A549 treated with RU486 at 1 μM for 4 hours (cell line): ENCODE measurements around the gene PTCD1. TPM values are rescaled to one million over a fixed set of nuclear protein-coding genes. Genes with fewer than 3 reads are reported as not detected.

Experiments
- total RNA-seq: library from RNA; stranded (reverse); fragments of 200-300 nt; extraction: Qiagen RNA extraction; gene quantifications from 5 replicates; pipeline ENCODE4 v1.2.3, GENCODE V29; 2022; ENCODE audit warnings: low read depth

Gene PTCD1
- total RNA-seq: 4.9 to 7.8 TPM (median 6.6 TPM) in 5 replicates

GRCh38 chr7:99438573-99439480, at the start of gene PTCD1, which contains the start of gene CPSF4:
TSS of gene PTCD1 (minus strand) at chr7:99438798. CDS start at chr7:99435242, 3,556 bp downstream.
TSS of gene CPSF4 (plus strand) at chr7:99438943. CDS start at chr7:99439083, 140 bp downstream.

GRCh38 chr7:99472561-99473314, 34.1 kb upstream of the PTCD1 start, which contains the start of gene ZNF789:
TSS of gene ZNF789 (plus strand) at chr7:99472890. CDS start at chr7:99476457, 3,567 bp downstream.

GRCh38 chr7:99408379-99409191, 30.0 kb downstream of the PTCD1 start, which contains the start of the genes BUD31 and PDAP1:
TSS of gene BUD31 (plus strand) at chr7:99408969. CDS start at chr7:99411093, 2,124 bp downstream.
TSS of gene PDAP1 (minus strand) at chr7:99408597. CDS start at chr7:99408548, 49 bp downstream.

GRCh38 chr7:99374111-99375064, 64.2 kb downstream of the PTCD1 start, which contains the start of gene ARPC1B:
TSS of gene ARPC1B (plus strand) at chr7:99374730. CDS start at chr7:99385715, 10,985 bp downstream.

Other genes with a start within 250 kb of the PTCD1 start
- 1.5 to 1.8 TPM (median 1.6 TPM) in 5 replicates for gene KPNA7, start 230.7 kb downstream of the PTCD1 start, total RNA-seq
- 0.51 to 0.77 TPM (median 0.66 TPM) in 5 replicates for gene MYH16, start 166.0 kb downstream of the PTCD1 start, total RNA-seq
- 126 to 146 TPM (median 136 TPM) in 5 replicates for gene ARPC1A, start 112.9 kb downstream of the PTCD1 start, total RNA-seq
- gene ARPC1B, start 64.1 kb downstream of the PTCD1 start, total RNA-seq: 283 to 301 TPM (median 298 TPM) in 5 replicates
- 172 to 211 TPM (median 188 TPM) in 5 replicates for gene PDAP1, start 30.2 kb downstream of the PTCD1 start, total RNA-seq
- 142 to 167 TPM (median 148 TPM) in 5 replicates for gene BUD31, start 29.8 kb downstream of the PTCD1 start, total RNA-seq
- 34.5 to 45.3 TPM (median 44.5 TPM) in 5 replicates for gene CPSF4, start 145 bp upstream of the PTCD1 start, total RNA-seq
- 865 to 1,452 TPM (median 971 TPM) in 5 replicates for gene ATP5MF, start 27.4 kb upstream of the PTCD1 start, total RNA-seq
- 7.6 to 9.7 TPM (median 8.4 TPM) in 5 replicates for gene ZNF789, start 34.1 kb upstream of the PTCD1 start, total RNA-seq
- gene ZNF394, start 61.5 kb upstream of the PTCD1 start, total RNA-seq: 17.6 to 20.7 TPM (median 18.7 TPM) in 5 replicates
- gene ZKSCAN5, start 65.9 kb upstream of the PTCD1 start, total RNA-seq: 9.0 to 10.8 TPM (median 9.3 TPM) in 5 replicates
- 4.2 to 8.0 TPM (median 6.6 TPM) in 5 replicates for gene FAM200A, start 113.3 kb upstream of the PTCD1 start, total RNA-seq
- gene ZNF655, start 119.8 kb upstream of the PTCD1 start, total RNA-seq: 47.4 to 59.2 TPM (median 58.5 TPM) in 5 replicates
- 0.59 to 0.94 TPM (median 0.87 TPM) in 5 replicates for gene TMEM225B, start 159.5 kb upstream of the PTCD1 start, total RNA-seq
- gene ZSCAN25, start 178.1 kb upstream of the PTCD1 start, total RNA-seq: 8.2 to 9.1 TPM (median 8.5 TPM) in 5 replicates
- gene CYP3A5, start 241.2 kb upstream of the PTCD1 start, total RNA-seq: 1.1 to 1.6 TPM (median 1.5 TPM) in 5 replicates